ENCODE measurements around the gene AP1G2. TPM values are rescaled to one million over a fixed set of nuclear protein-coding genes. Genes with fewer than 3 reads are reported as not detected.
"Not testable (repeated sequence)": the region's sequence is repeated elsewhere in the genome, so short reads cannot be mapped to it uniquely, and the experiment has no call there.

The AP1G2 gene
- total RNA-seq, 2 experiments from 2014 or later, result 193 to 198 TPM

DNA sequence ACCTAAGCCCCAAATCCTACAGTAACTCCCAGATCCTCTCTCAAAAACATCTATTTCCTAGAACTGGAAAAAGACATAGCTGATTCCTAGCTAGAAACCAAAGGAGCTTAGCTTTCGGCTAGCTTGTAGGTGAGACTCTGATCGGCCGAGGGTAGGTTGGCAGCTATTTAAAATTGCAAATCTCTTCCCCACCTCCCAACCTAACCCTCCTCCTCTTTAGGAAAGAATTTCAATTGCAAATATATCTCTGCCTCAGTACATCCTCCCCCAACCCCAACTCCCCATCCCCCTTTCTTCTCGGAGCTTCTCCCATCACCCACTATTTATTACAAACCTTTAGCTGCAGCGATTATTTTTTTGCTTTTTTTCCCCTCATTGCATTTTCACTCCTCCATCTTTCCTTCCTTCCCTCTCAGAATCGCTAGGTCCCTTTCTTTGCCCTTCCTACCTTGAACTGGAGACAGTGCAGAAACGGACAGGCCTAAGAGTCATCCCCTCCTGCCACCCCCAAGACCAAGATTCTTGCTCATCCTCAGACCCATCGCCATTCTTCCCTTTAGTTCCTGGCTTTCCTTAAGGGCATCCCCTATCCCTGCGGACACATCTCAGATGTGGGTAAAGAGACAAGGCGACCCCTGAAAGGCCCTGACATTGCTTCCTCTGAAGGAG, 29.4 kb downstream of the AP1G2 start:
- Histone ChIP-seq H3K9me3 (ENCODE audit: control insufficient read depth in 1 of 2, insufficient read depth in 1 of 2, low read length in 2 of 2) (no peaks in the 10 kb centered on the region), H3K27me3 (ENCODE audit: control insufficient read depth in 1 of 2, insufficient read depth in 2 of 2, low read length in 2 of 2) (no peaks in the 10 kb centered on the region), H3K4me3 (ENCODE audit: low read length) (no peak overlapping the region), H3K36me3 (ENCODE audit: insufficient read depth, low read length) (no peaks in the 10 kb centered on the region), H3K4me1 (ENCODE audit: insufficient read depth, low read length) (peaks cover 4% of the 10 kb centered on the region), H3K27ac (ENCODE audit: low read depth in 1 of 2, low read length in 2 of 2) (no peak overlapping the region)
- intact Hi-C loops (cut with DNase I, micrococcal nuclease), result no loop called here
- Mint-ChIP-seq H3K27ac (no peak overlapping the region), H3K4me1 (ENCODE audit: low read depth) (no peaks in the 10 kb centered on the region), H3K9me3 (no peaks in the 10 kb centered on the region), H3K36me3 (ENCODE audit: low read depth) (no peaks in the 10 kb centered on the region), H3K4me3 (no peak overlapping the region), H3K27me3 (peaks cover 5% of the 10 kb centered on the region)
- TF ChIP-seq, protein P1, sequence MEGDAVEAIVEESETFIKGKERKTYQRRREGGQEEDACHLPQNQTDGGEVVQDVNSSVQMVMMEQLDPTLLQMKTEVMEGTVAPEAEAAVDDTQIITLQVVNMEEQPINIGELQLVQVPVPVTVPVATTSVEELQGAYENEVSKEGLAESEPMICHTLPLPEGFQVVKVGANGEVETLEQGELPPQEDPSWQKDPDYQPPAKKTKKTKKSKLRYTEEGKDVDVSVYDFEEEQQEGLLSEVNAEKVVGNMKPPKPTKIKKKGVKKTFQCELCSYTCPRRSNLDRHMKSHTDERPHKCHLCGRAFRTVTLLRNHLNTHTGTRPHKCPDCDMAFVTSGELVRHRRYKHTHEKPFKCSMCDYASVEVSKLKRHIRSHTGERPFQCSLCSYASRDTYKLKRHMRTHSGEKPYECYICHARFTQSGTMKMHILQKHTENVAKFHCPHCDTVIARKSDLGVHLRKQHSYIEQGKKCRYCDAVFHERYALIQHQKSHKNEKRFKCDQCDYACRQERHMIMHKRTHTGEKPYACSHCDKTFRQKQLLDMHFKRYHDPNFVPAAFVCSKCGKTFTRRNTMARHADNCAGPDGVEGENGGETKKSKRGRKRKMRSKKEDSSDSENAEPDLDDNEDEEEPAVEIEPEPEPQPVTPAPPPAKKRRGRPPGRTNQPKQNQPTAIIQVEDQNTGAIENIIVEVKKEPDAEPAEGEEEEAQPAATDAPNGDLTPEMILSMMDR (IDR thresholded peaks at IDR 0.05), result no peak
- ChIA-PET CTCF (interaction anchor here (1.4 kb wide), 1 partner anchor 22 kb away, joined by 8 read pairs; no protein-coding TSS in a partner anchor), POLR2A (no interaction called here)
- DNase-seq (no peak), ATAC-seq (ENCODE audit: poor library complexity) (no peak)

DNA sequence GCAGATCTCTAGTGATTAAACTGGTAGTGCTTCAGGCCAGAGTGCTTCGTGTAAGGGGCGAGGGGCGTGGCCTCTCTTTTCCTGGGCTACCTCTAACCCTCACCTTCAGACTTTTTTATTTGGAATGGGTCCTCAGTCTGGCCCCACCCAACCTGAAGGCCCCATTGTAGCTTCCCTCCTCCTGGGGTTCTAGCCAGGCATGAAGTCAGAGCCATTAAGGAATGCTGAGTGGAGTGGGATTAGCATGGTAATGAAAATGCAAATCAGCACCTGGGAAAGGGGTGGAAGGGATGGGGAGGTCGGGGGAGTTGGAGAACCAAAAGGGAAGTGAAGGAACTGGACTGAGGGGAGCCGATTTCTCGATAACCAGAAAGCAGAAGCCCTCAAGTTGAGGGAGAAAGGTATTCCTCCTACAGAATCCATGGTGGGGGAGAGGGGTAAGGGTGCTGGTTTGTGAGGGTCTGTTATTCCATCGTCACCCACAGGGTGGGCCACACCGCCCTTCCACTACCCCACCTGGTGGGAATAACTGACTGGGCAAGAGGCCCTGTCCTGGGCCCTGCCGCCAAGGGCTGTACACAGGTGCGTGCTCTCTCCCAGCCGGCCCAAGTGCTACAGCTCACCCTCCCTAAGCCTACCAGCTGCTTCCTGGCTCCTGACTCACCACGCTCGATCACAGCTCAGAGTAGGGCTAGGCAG, 30.1 kb downstream of the AP1G2 start:
- ChIA-PET CTCF (interaction anchor here (1.4 to 1.6 kb wide), 2 partner anchors 22 to 59 kb away, joined by 3 to 8 read pairs; no protein-coding TSS in a partner anchor), POLR2A (interaction anchor here (1.0 kb wide), 1 partner anchor 59 kb away, joined by 3 read pairs; no protein-coding TSS in a partner anchor)
- no peak for ATAC-seq (ENCODE audit: poor library complexity)
- H3K4me1 Mint-ChIP-seq (ENCODE audit: low read depth), result no peaks in the 10 kb centered on the region
- H3K9me3 Mint-ChIP-seq, result no peaks in the 10 kb centered on the region
- H3K9me3 ChIP-seq (ENCODE audit: control insufficient read depth in 1 of 2, insufficient read depth in 1 of 2, low read length in 2 of 2), result no peaks in the 10 kb centered on the region
- H3K36me3 ChIP-seq (ENCODE audit: insufficient read depth, low read length), result no peaks in the 10 kb centered on the region
- no peaks in the 10 kb centered on the region for H3K36me3 Mint-ChIP-seq (ENCODE audit: low read depth)
- no peak overlapping the region for H3K4me3 ChIP-seq (ENCODE audit: low read length)
- DNase-seq, result no peak
- H3K27ac ChIP-seq (ENCODE audit: low read depth in 1 of 2, low read length in 2 of 2), result no peak overlapping the region
- H3K27me3 ChIP-seq (ENCODE audit: control insufficient read depth in 1 of 2, insufficient read depth in 2 of 2, low read length in 2 of 2), result no peaks in the 10 kb centered on the region
- H3K4me1 ChIP-seq (ENCODE audit: insufficient read depth, low read length), result peaks cover 4% of the 10 kb centered on the region
- H3K4me3 Mint-ChIP-seq, result no peak overlapping the region
- TF ChIP-seq, protein P1 (IDR thresholded peaks at IDR 0.05), result no peak
- intact Hi-C loops (cut with DNase I, micrococcal nuclease), result no loop called here
- H3K27ac Mint-ChIP-seq, result no peak overlapping the region
- peaks cover 5% of the 10 kb centered on the region for H3K27me3 Mint-ChIP-seq

DNA sequence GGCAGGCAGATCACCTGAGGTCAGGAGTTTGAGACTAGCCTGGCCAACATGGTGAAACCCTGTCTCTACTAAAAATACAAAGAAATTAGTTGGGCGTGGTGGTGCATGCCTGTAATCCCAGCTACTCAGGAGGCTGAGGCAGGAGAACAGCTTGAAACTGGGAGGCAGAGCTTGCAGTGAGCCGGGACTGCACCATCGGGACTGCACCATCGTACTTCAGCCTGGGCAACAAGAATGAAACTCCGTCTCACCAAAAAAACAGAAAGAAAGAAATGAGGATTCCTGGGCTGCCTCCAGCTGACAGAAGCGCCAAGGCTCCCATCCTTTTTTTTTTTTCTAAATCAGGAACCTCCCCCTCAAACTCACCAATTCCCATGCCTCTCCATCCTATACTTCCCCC, 30.7 kb downstream of the AP1G2 start:
- H3K9me3 ChIP-seq (ENCODE audit: control insufficient read depth in 1 of 2, insufficient read depth in 1 of 2, low read length in 2 of 2); ATAC-seq (ENCODE audit: poor library complexity); H3K27ac Mint-ChIP-seq; H3K36me3 Mint-ChIP-seq (ENCODE audit: low read depth); H3K27ac ChIP-seq (ENCODE audit: low read depth in 1 of 2, low read length in 2 of 2); H3K27me3 Mint-ChIP-seq; H3K27me3 ChIP-seq (ENCODE audit: control insufficient read depth in 1 of 2, insufficient read depth in 2 of 2, low read length in 2 of 2); H3K4me3 Mint-ChIP-seq; intact Hi-C loops (cut with DNase I, micrococcal nuclease); H3K4me3 ChIP-seq (ENCODE audit: low read length); H3K4me1 Mint-ChIP-seq (ENCODE audit: low read depth); DNase-seq; H3K4me1 ChIP-seq (ENCODE audit: insufficient read depth, low read length); H3K9me3 Mint-ChIP-seq; H3K36me3 ChIP-seq (ENCODE audit: insufficient read depth, low read length): not testable (repeated sequence)
- ChIA-PET POLR2A (interaction anchor here (1.0 kb wide), 1 partner anchor 58 kb away, joined by 3 read pairs; no protein-coding TSS in a partner anchor), CTCF (interaction anchor here (1.4 to 1.6 kb wide), 2 partner anchors 23 to 58 kb away, joined by 3 to 8 read pairs; no protein-coding TSS in a partner anchor)

All from CD4-positive, alpha-beta T cell (primary cell).